Vagina (tissue), 2 donors: ENCODE results near the gene NCAM2. TPM values are rescaled to one million over a fixed set of nuclear protein-coding genes. Genes with fewer than 3 reads are reported as not detected.

ENCODE experiments used
- DNase-seq, 2 donors: peaks; one replicate each; pipeline ENCODE4 v3.0.0-alpha.2; 2017; ENCODE audit errors: extremely low spot score in 2 of 2
- H3K27ac ChIP-seq: fragments of 200-600 bp; sonication (generic); one replicate; pipeline ENCODE4 v1.5.1; 2019
- H3K27me3 ChIP-seq: fragments of 200-600 bp; sonication (generic); one replicate; pipeline ENCODE4 v1.5.1; 2019
- H3K36me3 ChIP-seq, 2 donors: fragments of 200-600 bp; sonication (generic); one replicate each; pipeline ENCODE4 v1.5.1; 2017 to 2019
- H3K4me1 ChIP-seq: fragments of 200-600 bp; sonication (generic); one replicate; pipeline ENCODE4 v1.5.1; 2019
- H3K4me3 ChIP-seq, 2 donors: fragments of 200-600 bp; sonication (generic); 1 replicate in 1 of 2; 2 replicates in 1 of 2; pipeline ENCODE4 v1.5.1; 2016 to 2019
- H3K9me3 ChIP-seq: fragments of 200-600 bp; sonication (generic); one replicate; pipeline ENCODE4 v1.5.1; 2019
- POLR2A ChIP-seq, 2 donors: fragments of 450-650 bp; IDR thresholded peaks; one replicate each; pipeline ENCODE4 v1.6.1; 2017; ENCODE audit warnings: antibody characterized with exemption in 2 of 2, mild to moderate bottlenecking in 2 of 2, moderate library complexity in 2 of 2
- POLR2AphosphoS5 ChIP-seq, 2 donors: sonication (generic); formaldehyde crosslinking; IDR thresholded peaks; one replicate each; pipeline ENCODE4 v1.9.0; 2017; ENCODE audit warnings: antibody characterized with exemption in 2 of 2, mild to moderate bottlenecking in 2 of 2, low read depth in 1 of 2; ENCODE audit not compliant: insufficient read depth in 1 of 2
- intact Hi-C: fragments of 100-400 bp; cut with DNase I; formaldehyde crosslinking; loops from one replicate; pipeline ENCODE4 v1.15.1; 2023
- total RNA-seq: library from RNA; depleted of rRNA; stranded (reverse); fragments of >200 nt; gene quantifications from one replicate; pipeline ENCODE4 v1.2.3, GENCODE V29; 2016
- TF ChIP-seq, protein P1 (sequence below), 3 experiments: fragments of 450-650 bp in 2 of 3; fragments of 200-600 bp in 1 of 3; sonication (generic) in 1 of 3; IDR thresholded peaks; one replicate each; pipeline ENCODE4 v1.5.1; 2017 to 2019; ENCODE audit warnings: antibody characterized with exemption in 3 of 3, mild to moderate bottlenecking in 2 of 3, moderate library complexity in 2 of 3

Gene NCAM2
- total RNA-seq, result 4.7 TPM

DNA sequence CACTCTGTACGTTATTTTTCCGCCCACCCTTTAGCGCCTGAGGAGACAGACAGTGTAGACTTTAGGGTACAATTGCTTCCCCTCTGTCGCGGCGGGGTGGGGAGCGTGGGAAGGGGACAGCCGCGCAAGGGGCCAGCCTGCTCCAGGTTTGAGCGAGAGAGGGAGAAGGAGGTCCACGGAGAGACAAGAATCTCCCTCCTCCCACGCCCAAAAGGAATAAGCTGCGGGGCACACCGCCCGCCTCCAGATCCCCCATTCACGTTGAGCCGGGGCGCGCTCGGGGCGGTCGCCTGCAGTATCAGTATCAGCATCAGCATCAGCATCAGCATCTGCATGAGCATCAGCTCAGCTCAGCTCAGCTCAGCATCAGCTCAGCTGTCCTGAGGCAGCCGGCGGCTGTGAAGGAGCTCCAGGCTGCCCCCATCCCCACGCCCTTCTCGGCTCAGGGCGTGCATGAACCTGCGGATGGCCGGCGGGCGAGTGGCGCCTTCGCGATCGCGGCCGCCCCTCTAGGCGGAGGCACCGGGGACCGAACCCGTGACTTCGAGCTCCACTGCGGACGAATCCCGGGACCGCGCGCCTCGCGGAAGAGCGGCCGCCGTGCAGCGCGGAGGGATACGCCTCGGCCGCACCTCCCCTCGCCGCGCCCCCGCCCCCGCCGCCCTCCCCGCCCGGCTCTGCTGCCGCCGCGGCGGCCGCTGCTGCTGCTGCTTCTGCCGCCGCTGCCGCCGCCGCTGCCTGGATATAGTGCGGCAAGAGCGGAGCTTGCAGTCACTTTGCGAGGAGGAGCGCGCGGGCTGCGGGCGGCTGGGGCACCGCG lies at the start of gene NCAM2:
Gene NCAM2, plus strand, starts transcription at position 774 of the 820 bp plus-strand sequence.
- TF ChIP-seq, protein P1, sequence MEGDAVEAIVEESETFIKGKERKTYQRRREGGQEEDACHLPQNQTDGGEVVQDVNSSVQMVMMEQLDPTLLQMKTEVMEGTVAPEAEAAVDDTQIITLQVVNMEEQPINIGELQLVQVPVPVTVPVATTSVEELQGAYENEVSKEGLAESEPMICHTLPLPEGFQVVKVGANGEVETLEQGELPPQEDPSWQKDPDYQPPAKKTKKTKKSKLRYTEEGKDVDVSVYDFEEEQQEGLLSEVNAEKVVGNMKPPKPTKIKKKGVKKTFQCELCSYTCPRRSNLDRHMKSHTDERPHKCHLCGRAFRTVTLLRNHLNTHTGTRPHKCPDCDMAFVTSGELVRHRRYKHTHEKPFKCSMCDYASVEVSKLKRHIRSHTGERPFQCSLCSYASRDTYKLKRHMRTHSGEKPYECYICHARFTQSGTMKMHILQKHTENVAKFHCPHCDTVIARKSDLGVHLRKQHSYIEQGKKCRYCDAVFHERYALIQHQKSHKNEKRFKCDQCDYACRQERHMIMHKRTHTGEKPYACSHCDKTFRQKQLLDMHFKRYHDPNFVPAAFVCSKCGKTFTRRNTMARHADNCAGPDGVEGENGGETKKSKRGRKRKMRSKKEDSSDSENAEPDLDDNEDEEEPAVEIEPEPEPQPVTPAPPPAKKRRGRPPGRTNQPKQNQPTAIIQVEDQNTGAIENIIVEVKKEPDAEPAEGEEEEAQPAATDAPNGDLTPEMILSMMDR (IDR thresholded peaks at IDR 0.05), result no peak
- TF ChIP-seq POLR2AphosphoS5 (IDR thresholded peaks at IDR 0.05; ENCODE audit: insufficient read depth in 1 of 2, low read depth in 1 of 2) (peak in 1 of 2 donors; percentile 38), POLR2A (IDR thresholded peaks at IDR 0.05) (peak in 1 of 2 donors; percentile 16)
- no peak for DNase-seq
- no peaks in the 10 kb centered on the region for H3K36me3 ChIP-seq
- intact Hi-C loops, result no loop called here
- H3K4me1 ChIP-seq, result peaks cover 18% of the 10 kb centered on the region
- no peaks in the 10 kb centered on the region for H3K27me3 ChIP-seq
- no peaks in the 10 kb centered on the region for H3K9me3 ChIP-seq
- H3K4me3 ChIP-seq, result peak within 1 kb of the TSS; percentile 60 to 74
- peak within 1 kb of the TSS; percentile 53 for H3K27ac ChIP-seq

DNA sequence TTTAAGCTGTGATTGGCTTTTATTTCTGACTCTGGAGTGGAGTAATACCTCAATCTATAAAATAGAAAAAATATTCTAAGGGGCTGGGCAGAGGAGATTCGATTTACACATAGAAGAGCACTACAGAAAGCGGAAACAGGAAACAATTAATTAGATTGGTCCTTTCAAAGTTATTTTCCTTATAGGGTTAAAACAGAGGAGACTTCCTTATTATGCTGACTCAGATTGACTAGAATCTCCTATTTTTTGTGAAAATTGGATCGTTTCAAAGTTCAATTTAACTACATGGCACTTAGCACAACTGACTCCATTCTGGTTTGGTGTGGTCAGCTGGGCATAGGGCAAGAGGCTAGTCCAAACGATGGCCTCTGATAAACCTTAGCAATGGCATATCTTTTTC lies 48.3 kb upstream of the NCAM2 start:
- TF ChIP-seq, protein P1 (IDR thresholded peaks at IDR 0.05), result no peak
- TF ChIP-seq POLR2A (IDR thresholded peaks at IDR 0.05) (no peak), POLR2AphosphoS5 (IDR thresholded peaks at IDR 0.05; ENCODE audit: insufficient read depth in 1 of 2, low read depth in 1 of 2) (no peak)
- H3K4me3 ChIP-seq, result no peak overlapping the region
- no peaks in the 10 kb centered on the region for H3K36me3 ChIP-seq
- no peaks in the 10 kb centered on the region for H3K9me3 ChIP-seq
- intact Hi-C loops, result no loop called here
- H3K27ac ChIP-seq, result no peak overlapping the region
- DNase-seq, result no peak
- no peaks in the 10 kb centered on the region for H3K27me3 ChIP-seq
- no peaks in the 10 kb centered on the region for H3K4me1 ChIP-seq

DNA sequence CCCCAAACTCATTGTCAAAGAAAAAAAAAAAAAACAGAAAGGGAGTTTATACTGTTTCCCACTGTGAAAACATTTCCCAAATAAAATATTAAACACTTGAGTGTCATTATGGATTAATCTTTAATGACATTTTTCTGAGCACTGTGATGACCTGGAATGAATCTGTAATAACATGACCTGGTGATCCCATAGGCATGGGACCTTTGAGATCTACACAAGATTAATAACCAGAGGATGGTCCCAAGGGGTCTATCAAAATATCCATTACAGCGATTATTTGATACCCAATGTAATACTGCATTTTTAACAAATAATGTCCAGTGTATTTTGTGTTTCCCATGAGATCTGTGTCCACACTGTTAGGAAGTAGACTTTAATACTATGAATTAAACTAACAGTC lies 32.4 kb upstream of the NCAM2 start:
- H3K27ac ChIP-seq, result no peak overlapping the region
- no peak for DNase-seq
- H3K9me3 ChIP-seq, result no peaks in the 10 kb centered on the region
- H3K4me3 ChIP-seq, result no peak overlapping the region
- no peaks in the 10 kb centered on the region for H3K27me3 ChIP-seq
- no peak for TF ChIP-seq POLR2A (IDR thresholded peaks at IDR 0.05)
- no peak for TF ChIP-seq POLR2AphosphoS5 (IDR thresholded peaks at IDR 0.05; ENCODE audit: insufficient read depth in 1 of 2, low read depth in 1 of 2)
- TF ChIP-seq, protein P1 (IDR thresholded peaks at IDR 0.05), result no peak
- no peaks in the 10 kb centered on the region for H3K36me3 ChIP-seq
- intact Hi-C loops, result no loop called here
- no peaks in the 10 kb centered on the region for H3K4me1 ChIP-seq

DNA sequence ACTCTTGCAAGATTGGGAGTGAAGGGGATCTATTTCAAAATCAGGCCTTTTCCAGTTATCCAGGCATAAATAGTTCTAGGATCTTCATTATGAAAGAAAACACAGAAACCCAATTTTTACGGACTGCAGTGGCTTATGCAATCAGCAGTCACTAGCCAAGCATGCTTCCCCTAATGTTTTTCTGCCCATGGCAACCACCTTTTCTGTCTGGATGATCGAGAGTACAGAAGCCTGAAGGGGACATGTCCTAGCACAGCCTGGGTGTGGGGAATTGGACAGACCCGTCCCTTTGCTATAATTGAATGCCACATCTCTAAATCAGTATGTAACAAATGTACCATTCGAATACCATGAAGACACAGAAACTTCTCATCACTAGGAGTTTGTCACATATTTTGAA lies 29.8 kb upstream of the NCAM2 start:
- Histone ChIP-seq H3K36me3 (no peaks in the 10 kb centered on the region), H3K4me3 (no peak overlapping the region), H3K4me1 (no peaks in the 10 kb centered on the region), H3K27ac (no peak overlapping the region), H3K27me3 (no peaks in the 10 kb centered on the region), H3K9me3 (no peaks in the 10 kb centered on the region)
- intact Hi-C loops, result no loop called here
- no peak for DNase-seq
- no peak for TF ChIP-seq POLR2A (IDR thresholded peaks at IDR 0.05)
- TF ChIP-seq POLR2AphosphoS5 (IDR thresholded peaks at IDR 0.05; ENCODE audit: insufficient read depth in 1 of 2, low read depth in 1 of 2), result no peak
- TF ChIP-seq, protein P1 (IDR thresholded peaks at IDR 0.05), result no peak

DNA sequence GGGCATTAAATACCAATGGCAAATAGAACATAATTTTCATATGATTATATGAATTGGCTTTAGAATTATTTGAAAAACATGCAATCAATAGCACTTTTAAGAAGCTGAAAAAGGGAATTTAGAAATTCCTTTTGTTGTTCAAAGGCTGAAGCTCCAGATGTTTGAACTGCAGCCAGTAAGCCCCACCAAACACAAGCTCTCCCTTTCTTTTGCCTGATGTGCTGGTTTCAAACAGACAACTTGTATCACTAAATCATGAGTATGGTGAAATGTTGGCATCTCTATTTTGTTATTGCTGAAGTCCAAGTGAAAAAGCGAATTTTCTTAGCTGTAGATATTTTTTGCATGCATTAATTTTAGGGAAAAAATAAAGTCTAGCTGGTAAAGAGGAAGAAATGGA lies 27.5 kb upstream of the NCAM2 start:
- Histone ChIP-seq H3K4me1 (no peaks in the 10 kb centered on the region), H3K27ac (no peak overlapping the region), H3K9me3 (no peaks in the 10 kb centered on the region), H3K4me3 (no peak overlapping the region), H3K27me3 (no peaks in the 10 kb centered on the region), H3K36me3 (no peaks in the 10 kb centered on the region)
- TF ChIP-seq, protein P1 (IDR thresholded peaks at IDR 0.05), result no peak
- TF ChIP-seq POLR2A (IDR thresholded peaks at IDR 0.05) (no peak), POLR2AphosphoS5 (IDR thresholded peaks at IDR 0.05; ENCODE audit: insufficient read depth in 1 of 2, low read depth in 1 of 2) (no peak)
- intact Hi-C loops, result no loop called here
- no peak for DNase-seq
